Stimulated activated CD4-positive, alpha-beta T cell treated with anti-CD3 and anti-CD28 coated beads, Interleukin-1b, Interleukin-23, amount 100 ng/mL, for 1 hour (primary cell): ENCODE measurements around the gene NOP9.
"Not testable (repeated sequence)": the region's sequence is repeated elsewhere in the genome, so short reads cannot be mapped to it uniquely, and the experiment has no call there.

Experiments used
- DNase-seq, 2 donors: peaks; one replicate each; pipeline ENCODE4 v3.0.0-alpha.2; 2020; ENCODE audit warnings: low read depth in 2 of 2

NOP9 gene

GRCh38 chr14:24325963-24326362, 26.3 kb downstream of the NOP9 start:
- DNase-seq = no peak

- DNase-seq = no peak
Observed at GRCh38 chr14:24327303-24327702, 27.7 kb downstream of the NOP9 start.

GRCh38 chr14:24327914-24328313, 28.3 kb downstream of the NOP9 start:
- not testable (repeated sequence) for DNase-seq

GRCh38 chr14:24329073-24329663, 29.5 kb downstream of the NOP9 start:
- DNase-seq = no peak

DNA sequence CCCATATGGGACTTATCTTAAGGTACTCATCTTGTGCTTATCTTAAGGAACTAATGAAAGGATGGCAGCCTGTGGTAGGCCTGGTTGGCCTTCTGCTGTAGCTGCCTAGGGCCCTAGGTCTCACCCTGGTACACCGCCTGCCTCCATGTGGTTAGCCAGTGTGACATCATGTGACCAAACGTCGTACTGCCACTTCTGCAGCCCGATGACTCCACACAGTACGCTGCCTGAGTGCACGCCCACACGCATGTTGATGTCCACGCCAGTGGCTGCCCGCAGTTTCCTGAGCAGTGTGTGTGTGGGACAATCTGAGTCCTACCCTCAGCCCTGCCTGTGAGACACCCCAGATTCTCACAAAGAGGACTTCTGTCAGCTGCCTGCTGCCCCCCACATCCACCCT, 30.1 kb downstream of the NOP9 start:
- DNase-seq = no peak

GRCh38 chr14:24330973-24331674, 31.5 kb downstream of the NOP9 start:
- DNase-seq = no peak

DNA sequence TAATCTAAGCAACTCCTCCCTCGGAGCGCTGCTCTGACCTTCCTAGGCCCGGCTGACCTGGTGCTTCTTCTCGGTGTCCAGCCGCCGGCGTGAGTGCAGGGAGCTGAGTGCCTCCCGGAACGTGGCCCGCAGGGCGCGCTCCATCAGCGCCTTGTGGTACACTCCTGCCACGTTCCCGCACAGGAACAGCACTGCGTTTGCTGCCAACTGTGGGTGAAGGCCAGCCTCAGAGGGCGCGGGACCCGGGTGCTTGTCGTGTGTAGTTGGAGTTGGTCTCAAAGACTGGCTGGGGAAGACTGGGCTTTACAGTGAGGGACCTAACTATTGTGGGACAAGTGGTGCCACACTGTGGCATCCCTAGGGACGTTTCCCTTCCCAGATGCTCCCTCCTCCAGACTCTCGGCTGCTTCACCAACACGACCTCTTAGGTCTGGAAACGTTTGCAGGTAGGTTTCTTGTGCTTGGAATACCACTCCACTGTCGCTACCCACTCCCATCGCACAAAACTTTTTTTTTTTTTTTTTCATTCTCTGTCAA, 32.1 kb downstream of the NOP9 start:
- DNase-seq = no peak

DNA sequence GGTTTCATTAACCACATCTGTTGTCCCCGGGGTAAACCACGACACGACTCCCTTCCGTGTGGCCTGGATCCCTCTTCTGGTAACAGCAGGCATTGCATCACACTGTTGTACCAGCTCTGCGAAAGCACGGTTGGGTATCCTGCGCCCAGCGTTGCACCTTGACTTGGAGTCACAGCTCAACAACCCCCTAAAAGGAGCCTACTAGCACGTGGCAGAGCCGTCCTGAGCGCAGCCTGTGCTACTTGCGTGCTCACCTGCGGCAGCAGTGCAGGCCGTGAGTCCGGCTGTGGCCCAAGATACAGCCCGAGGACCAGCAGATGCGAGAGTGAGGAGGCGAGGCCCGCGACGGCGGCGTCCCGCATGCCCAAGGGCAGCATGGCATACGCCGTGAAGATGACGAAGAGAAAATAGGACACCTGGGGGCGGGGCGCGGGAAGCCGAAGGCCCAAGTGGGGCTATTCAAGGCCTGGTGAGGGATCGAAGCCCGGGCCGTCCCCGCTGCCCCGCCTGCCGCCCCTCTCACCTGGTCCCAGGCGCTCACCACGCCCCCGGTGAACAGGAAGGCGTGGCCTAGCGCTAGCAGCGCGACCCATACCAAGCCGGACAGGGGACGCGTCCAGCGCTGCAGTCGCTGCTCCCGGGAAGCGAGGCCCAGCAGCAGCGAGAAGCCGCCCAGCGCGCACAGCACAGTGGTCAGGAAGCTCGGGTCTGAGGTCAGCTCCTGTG, 32.8 kb downstream of the NOP9 start:
- DNase-seq = peak; percentile 60 to 74

DNA sequence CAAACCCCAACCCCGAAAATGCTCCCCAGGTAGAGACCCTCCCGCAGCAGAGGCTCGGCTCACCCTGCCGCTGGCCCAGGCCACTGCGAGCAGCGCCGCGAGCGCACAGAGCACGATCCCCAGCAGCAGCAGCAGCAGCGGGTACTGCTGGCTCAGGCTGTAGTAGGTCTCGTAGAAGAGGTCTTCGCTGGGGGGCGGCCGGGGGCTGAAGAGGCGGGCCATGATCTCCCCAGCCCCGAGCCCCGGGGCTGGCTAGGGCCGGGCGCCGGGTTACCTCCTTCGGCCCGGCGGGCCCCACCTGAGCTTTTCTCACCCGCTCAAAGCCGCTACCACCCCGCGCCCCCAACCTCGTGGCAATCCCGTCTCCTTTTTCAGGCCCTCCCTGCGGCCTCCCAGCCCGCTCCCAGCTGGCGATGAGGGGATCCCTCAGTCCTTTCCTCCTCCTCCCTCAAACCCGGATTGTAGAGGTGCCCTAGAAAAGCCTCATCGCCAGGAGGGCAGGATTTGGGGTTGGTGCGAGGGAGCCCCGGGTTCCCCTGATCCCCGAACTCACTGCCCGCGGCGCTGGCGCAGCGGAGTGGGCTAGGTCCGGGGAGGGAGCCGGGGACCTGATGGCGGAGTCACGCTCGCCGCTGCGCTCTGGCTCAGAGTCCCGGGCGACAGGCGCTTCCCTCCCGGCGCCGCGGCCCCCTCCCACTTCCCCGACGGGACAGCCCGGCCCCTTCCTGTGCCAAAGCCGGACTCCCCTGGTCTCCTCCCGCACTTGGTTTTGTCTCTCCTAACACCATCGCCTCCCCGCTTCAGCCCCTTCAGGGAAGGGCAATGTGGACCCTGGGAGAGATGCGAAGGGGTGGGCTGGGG, 35.0 kb downstream of the NOP9 start, which contains the start of gene ADCY4:
ADCY4 (minus strand) TSS at position 641 of the 861 bp plus-strand sequence; CDS start at position 222, 419 bp downstream.
- no peak for DNase-seq

GRCh38 chr14:24335461-24336171, 36.0 kb downstream of the NOP9 start:
- DNase-seq = no peak

GRCh38 chr14:24337144-24337823, 37.6 kb downstream of the NOP9 start:
- DNase-seq = no peak

DNA sequence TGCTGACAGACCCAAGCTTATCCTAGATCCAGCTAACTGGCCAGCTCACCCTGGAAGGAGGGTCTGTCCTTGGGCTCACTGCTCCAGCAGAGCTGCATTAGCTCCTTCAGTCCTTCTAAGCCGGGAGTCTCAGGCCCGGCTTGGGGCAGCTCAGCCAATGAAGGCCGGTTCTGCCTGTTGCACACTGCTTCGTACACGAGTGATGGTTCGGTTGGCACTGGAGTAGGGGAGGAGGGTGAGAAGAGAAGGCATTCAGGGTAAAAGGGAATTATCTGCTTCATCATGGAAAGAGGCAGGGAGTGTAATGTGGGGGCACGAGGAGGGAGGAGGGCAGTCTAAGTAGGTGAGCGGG, 38.1 kb downstream of the NOP9 start:
- no peak for DNase-seq

GRCh38 chr14:24338843-24339242, 39.2 kb downstream of the NOP9 start:
- no peak for DNase-seq

DNA sequence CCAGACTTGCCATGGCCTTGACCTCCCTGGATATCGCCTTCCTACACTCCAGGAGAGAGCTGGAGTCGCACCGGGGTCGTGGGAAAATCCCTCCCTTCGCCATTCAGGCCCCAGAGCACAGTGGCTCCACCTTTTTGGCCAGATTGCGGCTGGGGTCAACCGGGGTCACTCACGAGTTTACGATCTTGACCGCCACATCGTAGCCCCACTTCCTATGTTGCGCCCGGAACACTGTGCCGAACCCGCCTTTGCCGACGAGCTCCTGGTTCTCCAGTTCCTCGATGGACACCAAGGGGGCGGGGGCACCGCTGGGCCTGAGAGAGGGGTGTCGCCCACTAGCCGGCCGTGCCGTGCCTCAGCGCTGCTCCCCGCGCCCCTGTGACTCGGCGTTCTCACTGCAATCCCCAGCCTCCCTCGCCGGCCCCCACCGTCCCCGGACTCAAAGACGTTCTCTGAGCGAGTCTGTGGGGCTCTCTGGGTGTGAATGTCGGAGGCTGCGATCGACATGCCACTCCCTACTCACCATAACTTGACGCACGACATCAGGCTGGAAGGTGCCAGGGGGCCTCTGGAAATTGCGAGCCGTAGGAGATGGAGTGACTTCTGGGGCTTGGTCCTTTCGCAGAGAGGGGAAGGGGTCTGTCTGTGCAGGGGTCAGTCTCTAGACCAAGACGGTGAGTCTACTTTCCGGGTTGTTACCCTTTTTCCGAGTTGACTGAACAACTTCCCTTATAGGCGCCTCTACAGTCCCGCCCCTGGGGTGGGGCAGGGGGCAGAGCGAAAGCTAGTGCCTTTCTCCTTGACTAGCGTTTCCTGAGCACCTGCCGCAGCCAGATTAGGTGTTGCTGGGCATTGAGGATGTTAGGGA, 39.9 kb downstream of the NOP9 start, which contains the start of gene RIPK3:
RIPK3 (minus strand) TSS at position 708 of the 868 bp plus-strand sequence; CDS start at position 543, 165 bp downstream.
- DNase-seq = peak in 1 of 2 donors; percentile 47

DNA sequence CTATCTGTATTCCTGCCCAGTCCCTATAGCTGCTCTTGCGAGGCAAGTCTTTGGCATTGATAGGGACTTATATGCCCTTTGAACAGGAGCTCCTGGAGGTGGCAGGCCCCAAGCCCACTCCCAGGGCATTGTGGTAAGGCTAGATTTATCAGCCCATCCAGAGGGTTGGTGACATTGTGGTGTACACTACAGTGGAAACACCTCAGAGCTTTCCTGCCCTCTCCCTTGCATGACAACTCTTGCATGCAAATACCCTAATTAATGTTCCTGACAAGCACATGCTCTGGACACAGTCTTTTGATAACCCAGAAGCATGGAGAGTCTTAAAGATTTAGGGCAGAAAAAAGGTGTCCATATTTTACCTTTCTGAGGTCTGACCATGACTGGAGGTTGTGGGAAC, 41.0 kb downstream of the NOP9 start:
- no peak for DNase-seq

- DNase-seq = no peak
Observed at GRCh38 chr14:24342889-24343288, 43.2 kb downstream of the NOP9 start.

- DNase-seq = no peak
Observed at GRCh38 chr14:24343795-24344660, 44.4 kb downstream of the NOP9 start.

DNA sequence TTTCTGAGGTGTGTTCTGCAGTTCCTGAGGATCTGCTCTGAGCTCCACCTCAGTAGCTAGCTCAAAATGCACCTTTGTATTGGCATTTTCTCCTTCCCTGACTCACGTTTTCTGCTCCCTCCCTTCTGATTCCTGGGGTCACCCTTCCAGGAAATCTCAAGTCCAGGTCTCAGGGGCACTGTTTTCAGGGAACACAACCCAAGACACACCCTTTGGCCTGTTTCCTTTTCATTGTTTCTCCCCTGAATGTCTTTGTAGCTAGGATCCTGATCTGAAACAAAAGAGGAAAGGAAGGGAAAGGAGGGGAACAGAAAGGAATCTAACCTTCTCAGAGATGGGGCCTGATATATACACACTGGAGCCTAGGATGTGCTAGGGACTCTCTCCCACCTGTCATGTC, 47.5 kb downstream of the NOP9 start:
- no peak for DNase-seq
